Measurements from ENCODE around the gene PGAP1. TPM values are rescaled to one million over a fixed set of nuclear protein-coding genes. Genes with fewer than 3 reads are reported as not detected.

Gene PGAP1
- total RNA-seq, 1 experiment from 2014 or later = 21.0 TPM

GRCh38 chr2:196959281-196959680 lies 32.8 kb upstream of the PGAP1 start:
- Histone ChIP-seq H3K4me2 (ENCODE audit: insufficient read depth, insufficient read length, low read length) (no peak overlapping the region), H3K79me2 (ENCODE audit: insufficient read depth, low read length) (no peaks in the 10 kb centered on the region), H3K18ac (ENCODE audit: insufficient read length, low read depth, low read length) (no peak overlapping the region), H3K9ac (ENCODE audit: extremely low read depth, insufficient read length, low read length) (no peak overlapping the region), H4K20me1 (ENCODE audit: control insufficient read depth, insufficient read depth, insufficient read length) (no peaks in the 10 kb centered on the region), H3T11ph (ENCODE audit: low read length) (no peak overlapping the region), H3K27ac (ENCODE audit: insufficient read length, low read depth, low read length) (no peak overlapping the region), H2BK12ac (ENCODE audit: insufficient read length, low read depth, low read length) (no peak overlapping the region), H2BK5ac (ENCODE audit: insufficient read length, low read length) (no peak overlapping the region), H2AK5ac (ENCODE audit: insufficient read length, low read length) (no peak overlapping the region), H3K56ac (ENCODE audit: insufficient read length, low read depth, low read length) (no peak overlapping the region), H4K8ac (replicated peaks; ENCODE audit: insufficient read length, low read depth, low read length) (no peak overlapping the region), H4K91ac (ENCODE audit: insufficient read length, low read depth, low read length) (no peak overlapping the region), H3K27me3 (ENCODE audit: insufficient read depth, low read length) (no peaks in the 10 kb centered on the region), H3K4ac (ENCODE audit: low read depth, low read length) (no peak overlapping the region), H2BK15ac (ENCODE audit: low read depth, low read length) (no peak overlapping the region), H2BK120ac (ENCODE audit: low read depth, low read length, poor library complexity, severe bottlenecking) (no peak overlapping the region), H3K14ac (ENCODE audit: insufficient read depth, low read length) (no peak overlapping the region), H2BK20ac (ENCODE audit: low read depth, low read length, poor library complexity, severe bottlenecking) (no peak overlapping the region), H3K79me1 (ENCODE audit: insufficient read depth, low read depth, low read length, poor library complexity, severe bottlenecking) (no peaks in the 10 kb centered on the region), H3K23ac (ENCODE audit: insufficient read length, low read depth, low read length) (no peak overlapping the region), H3K4me1 (ENCODE audit: insufficient read depth, low read length) (peaks cover 4% of the 10 kb centered on the region; the same call in 1 of the 2 replicates), H4K5ac (ENCODE audit: insufficient read length, low read depth, low read length) (no peak overlapping the region), H3K9me3 (ENCODE audit: control insufficient read depth, low read depth, low read length) (no peaks in the 10 kb centered on the region), H3K23me2 (ENCODE audit: insufficient read length, low read depth, low read length, poor library complexity, severe bottlenecking) (no peaks in the 10 kb centered on the region), H2AFZ (ENCODE audit: low read length) (no peak overlapping the region)
- H3K9me3 Mint-ChIP-seq = no peaks in the 10 kb centered on the region; a peak in 1 of 5 replicates
- peaks cover 31 to 37% of the 10 kb centered on the region in 2 experiments for H3K4me1 Mint-ChIP-seq
- no peaks in the 10 kb centered on the region for H3K27me3 Mint-ChIP-seq (ENCODE audit: low read depth)
- no peak for TF ChIP-seq CTCF (conservative IDR thresholded peaks at IDR 0.05)
- no peak for DNase-seq
- no CpG with 5 or more reads among the region's 2 CpGs for WGBS (ENCODE audit: extremely low coverage, insufficient read length, low lambda C conversion rate)
- H3K4me3 Mint-ChIP-seq = no peak overlapping the region
- H3K27ac Mint-ChIP-seq = no peak overlapping the region
- H3K36me3 Mint-ChIP-seq (ENCODE audit: insufficient read depth in 1 of 3, low read depth in 3 of 3) = no peaks in the 10 kb centered on the region
